Vagina (tissue), 2 donors: ENCODE data around the gene GNG2.

Source experiments
- POLR2A ChIP-seq, 2 donors: fragments of 450-650 bp; IDR thresholded peaks; one replicate each; pipeline ENCODE4 v1.6.1; 2017; ENCODE audit warnings: antibody characterized with exemption in 2 of 2, mild to moderate bottlenecking in 2 of 2, moderate library complexity in 2 of 2
- POLR2AphosphoS5 ChIP-seq, 2 donors: sonication (generic); formaldehyde crosslinking; IDR thresholded peaks; one replicate each; pipeline ENCODE4 v1.9.0; 2017; ENCODE audit warnings: antibody characterized with exemption in 2 of 2, mild to moderate bottlenecking in 2 of 2, low read depth in 1 of 2; ENCODE audit not compliant: insufficient read depth in 1 of 2
- TF ChIP-seq, protein P1 (sequence below), 3 experiments: fragments of 450-650 bp in 2 of 3; fragments of 200-600 bp in 1 of 3; sonication (generic) in 1 of 3; IDR thresholded peaks; one replicate each; pipeline ENCODE4 v1.5.1; 2017 to 2019; ENCODE audit warnings: antibody characterized with exemption in 3 of 3, mild to moderate bottlenecking in 2 of 3, moderate library complexity in 2 of 3

DNA sequence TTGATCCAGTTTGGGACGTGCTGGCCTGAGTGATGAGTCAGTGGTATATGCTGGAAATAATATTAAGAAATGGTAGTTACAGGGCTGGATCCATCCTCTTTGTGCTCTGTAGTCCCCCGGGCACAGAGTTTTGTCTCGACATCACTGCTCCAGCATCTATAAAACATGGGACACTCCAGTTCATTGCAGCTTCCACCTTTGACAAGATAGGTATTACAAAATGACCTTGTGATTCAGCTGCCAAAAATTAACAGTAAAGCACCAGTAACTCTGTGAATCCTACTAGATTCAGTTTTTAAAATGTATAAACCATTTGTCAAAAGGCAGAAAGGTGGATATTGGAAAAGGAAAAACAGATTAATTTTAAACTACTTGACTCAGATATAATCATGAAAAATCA, 14.6 kb upstream of the GNG2 start:
- TF ChIP-seq, protein P1, sequence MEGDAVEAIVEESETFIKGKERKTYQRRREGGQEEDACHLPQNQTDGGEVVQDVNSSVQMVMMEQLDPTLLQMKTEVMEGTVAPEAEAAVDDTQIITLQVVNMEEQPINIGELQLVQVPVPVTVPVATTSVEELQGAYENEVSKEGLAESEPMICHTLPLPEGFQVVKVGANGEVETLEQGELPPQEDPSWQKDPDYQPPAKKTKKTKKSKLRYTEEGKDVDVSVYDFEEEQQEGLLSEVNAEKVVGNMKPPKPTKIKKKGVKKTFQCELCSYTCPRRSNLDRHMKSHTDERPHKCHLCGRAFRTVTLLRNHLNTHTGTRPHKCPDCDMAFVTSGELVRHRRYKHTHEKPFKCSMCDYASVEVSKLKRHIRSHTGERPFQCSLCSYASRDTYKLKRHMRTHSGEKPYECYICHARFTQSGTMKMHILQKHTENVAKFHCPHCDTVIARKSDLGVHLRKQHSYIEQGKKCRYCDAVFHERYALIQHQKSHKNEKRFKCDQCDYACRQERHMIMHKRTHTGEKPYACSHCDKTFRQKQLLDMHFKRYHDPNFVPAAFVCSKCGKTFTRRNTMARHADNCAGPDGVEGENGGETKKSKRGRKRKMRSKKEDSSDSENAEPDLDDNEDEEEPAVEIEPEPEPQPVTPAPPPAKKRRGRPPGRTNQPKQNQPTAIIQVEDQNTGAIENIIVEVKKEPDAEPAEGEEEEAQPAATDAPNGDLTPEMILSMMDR (IDR thresholded peaks at IDR 0.05): no peak
- no peak for TF ChIP-seq POLR2AphosphoS5 (IDR thresholded peaks at IDR 0.05; ENCODE audit: insufficient read depth in 1 of 2, low read depth in 1 of 2)
- no peak for TF ChIP-seq POLR2A (IDR thresholded peaks at IDR 0.05)
